ENCODE data around the gene LSAMP. TPM values are rescaled to one million over a fixed set of nuclear protein-coding genes. Genes with fewer than 3 reads are reported as not detected.

The LSAMP gene
- total RNA-seq, 1 experiment from 2014 or later: 10.1 TPM

DNA sequence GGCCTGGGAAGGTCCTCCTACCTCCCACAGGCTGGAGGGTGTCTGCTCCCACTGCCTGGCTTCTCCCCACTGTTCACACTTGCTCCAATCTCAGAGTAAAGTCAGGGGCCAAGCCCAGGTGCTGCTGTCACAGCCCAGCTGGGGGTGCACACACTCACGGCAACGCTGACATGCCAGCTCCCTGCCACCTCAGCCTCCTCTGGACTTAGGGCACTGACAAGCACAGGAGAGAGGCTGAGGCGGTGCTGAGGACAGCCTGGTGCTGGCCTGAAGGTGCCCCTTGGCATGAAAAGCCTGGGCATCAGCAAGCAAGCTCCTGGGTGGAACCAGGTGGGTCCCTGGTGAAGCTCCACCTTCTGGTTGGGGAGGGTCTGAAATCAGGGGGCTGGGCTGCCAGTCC, 53.0 kb downstream of the LSAMP start:
- POLR2A ChIA-PET (ENCODE audit: low non-redundant PET): no interaction called here

DNA sequence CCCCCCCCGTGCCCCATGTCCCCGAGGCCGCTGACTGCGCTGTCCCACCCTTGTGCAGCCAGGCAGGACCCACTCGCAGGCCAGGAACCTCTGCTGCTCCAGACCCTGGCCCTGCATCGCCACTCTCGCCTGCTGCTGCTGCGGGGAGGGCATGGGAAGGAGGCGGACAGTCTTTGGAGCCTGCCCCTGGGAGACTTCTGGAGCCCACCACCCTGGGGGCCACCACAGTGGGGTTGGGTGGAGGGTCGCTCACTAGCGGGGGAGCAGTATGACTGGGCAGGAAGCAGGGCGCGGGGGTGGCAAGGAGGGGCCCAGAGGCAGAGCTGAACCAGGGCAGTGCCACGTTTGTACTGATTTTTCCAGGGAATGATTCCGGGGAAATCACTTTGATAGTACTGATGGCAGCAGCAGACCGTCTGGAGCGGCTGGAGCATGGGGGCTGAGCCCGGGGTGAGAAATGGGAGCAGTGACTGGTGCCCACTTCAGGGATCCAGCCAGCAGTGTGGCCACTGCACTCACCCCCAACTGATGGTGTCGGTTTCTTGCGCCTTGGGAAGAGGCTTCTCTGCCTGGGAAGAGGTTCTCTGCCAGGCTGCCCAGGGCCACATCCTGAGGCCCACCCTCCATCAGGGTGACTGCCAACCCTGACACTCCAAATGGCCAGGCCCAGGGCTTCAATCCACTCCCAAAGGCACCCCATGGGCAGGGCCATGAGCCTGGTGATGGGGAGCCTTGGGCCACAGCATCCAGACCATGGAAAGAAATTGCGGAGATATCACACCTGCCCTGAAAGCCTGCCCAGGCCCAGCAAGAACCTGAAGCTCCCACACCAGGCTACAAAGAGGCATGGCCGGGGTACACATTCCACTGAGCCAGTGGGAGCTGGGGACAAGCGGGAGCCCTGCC, 53.7 kb downstream of the LSAMP start:
- Histone ChIP-seq H3K36me3 (ENCODE audit: insufficient read depth, low read length, poor library complexity, severe bottlenecking) (no peaks in the 10 kb centered on the region), H3K27me3 (replicated peaks; ENCODE audit: insufficient read depth, low read depth, low read length, poor library complexity) (no peaks in the 10 kb centered on the region), H3K9me3 (ENCODE audit: low read depth, low read length, poor library complexity, severe bottlenecking) (no peaks in the 10 kb centered on the region), H3K4me1 (ENCODE audit: insufficient read depth, low read length, poor library complexity, severe bottlenecking) (no peaks in the 10 kb centered on the region), H3K4me3 (ENCODE audit: low read depth, low read length, poor library complexity, severe bottlenecking) (no peak overlapping the region), H3K27ac (ENCODE audit: low read depth, low read length, poor library complexity, severe bottlenecking) (no peak overlapping the region)
- BruUV-seq (replicated peaks): no TSS peak
- CTCF ChIA-PET: no interaction called here
- POLR2A ChIA-PET (ENCODE audit: low non-redundant PET): no interaction called here
- no peak for TF ChIP-seq EZH2 (IDR thresholded peaks at IDR 0.05; ENCODE audit: borderline replicate concordance, low read depth, low read length, poor library complexity, severe bottlenecking)
- TF ChIP-seq, protein P1, sequence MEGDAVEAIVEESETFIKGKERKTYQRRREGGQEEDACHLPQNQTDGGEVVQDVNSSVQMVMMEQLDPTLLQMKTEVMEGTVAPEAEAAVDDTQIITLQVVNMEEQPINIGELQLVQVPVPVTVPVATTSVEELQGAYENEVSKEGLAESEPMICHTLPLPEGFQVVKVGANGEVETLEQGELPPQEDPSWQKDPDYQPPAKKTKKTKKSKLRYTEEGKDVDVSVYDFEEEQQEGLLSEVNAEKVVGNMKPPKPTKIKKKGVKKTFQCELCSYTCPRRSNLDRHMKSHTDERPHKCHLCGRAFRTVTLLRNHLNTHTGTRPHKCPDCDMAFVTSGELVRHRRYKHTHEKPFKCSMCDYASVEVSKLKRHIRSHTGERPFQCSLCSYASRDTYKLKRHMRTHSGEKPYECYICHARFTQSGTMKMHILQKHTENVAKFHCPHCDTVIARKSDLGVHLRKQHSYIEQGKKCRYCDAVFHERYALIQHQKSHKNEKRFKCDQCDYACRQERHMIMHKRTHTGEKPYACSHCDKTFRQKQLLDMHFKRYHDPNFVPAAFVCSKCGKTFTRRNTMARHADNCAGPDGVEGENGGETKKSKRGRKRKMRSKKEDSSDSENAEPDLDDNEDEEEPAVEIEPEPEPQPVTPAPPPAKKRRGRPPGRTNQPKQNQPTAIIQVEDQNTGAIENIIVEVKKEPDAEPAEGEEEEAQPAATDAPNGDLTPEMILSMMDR (conservative IDR thresholded peaks at IDR 0.05; ENCODE audit: low read depth, low read length): no peak
- intact Hi-C loops (cut with micrococcal nuclease; ENCODE audit: unreplicated experiment): no loop called here
- DNase-seq (ENCODE audit: low spot score): no peak

More for the DNA sequence above, 53.0 kb downstream of the LSAMP start:
- no peaks in the 10 kb centered on the region for H3K36me3 ChIP-seq (ENCODE audit: insufficient read depth, low read length, poor library complexity, severe bottlenecking)
- CTCF ChIA-PET: no interaction called here
- no TSS peak for BruUV-seq (replicated peaks)
- H3K4me1 ChIP-seq (ENCODE audit: insufficient read depth, low read length, poor library complexity, severe bottlenecking): no peaks in the 10 kb centered on the region
- H3K4me3 ChIP-seq (ENCODE audit: low read depth, low read length, poor library complexity, severe bottlenecking): no peak overlapping the region
- TF ChIP-seq, protein P1 (conservative IDR thresholded peaks at IDR 0.05; ENCODE audit: low read depth, low read length): no peak
- TF ChIP-seq EZH2 (IDR thresholded peaks at IDR 0.05; ENCODE audit: borderline replicate concordance, low read depth, low read length, poor library complexity, severe bottlenecking): no peak
- DNase-seq (ENCODE audit: low spot score): no peak
- no peaks in the 10 kb centered on the region for H3K27me3 ChIP-seq (replicated peaks; ENCODE audit: insufficient read depth, low read depth, low read length, poor library complexity)
- intact Hi-C loops (cut with micrococcal nuclease; ENCODE audit: unreplicated experiment): no loop called here
- H3K9me3 ChIP-seq (ENCODE audit: low read depth, low read length, poor library complexity, severe bottlenecking): no peaks in the 10 kb centered on the region
- H3K27ac ChIP-seq (ENCODE audit: low read depth, low read length, poor library complexity, severe bottlenecking): no peak overlapping the region

DNA sequence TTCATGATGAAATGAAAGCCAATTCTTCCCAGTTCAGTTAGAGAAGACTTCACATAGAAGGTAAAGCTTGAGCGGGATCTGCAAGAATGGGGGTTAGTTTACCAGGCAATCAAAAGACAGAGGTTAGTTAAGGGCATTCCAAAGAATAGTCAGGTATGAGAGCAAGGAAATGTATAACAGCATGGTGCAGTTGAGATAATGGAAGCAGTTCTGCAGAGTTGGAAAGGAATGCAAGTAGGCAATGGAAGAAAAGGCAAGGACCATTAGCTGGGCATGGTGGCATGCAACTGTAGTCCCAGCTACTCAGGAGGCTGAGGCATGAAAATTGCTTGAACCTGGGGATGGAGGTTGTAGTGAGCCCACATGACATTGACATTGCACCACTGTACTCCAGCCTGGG, 55.0 kb downstream of the LSAMP start:
- ChIA-PET POLR2A (ENCODE audit: low non-redundant PET) (no interaction called here), CTCF (interaction anchor here (0.7 kb wide), 1 partner anchor 10 kb away, joined by 17 read pairs; no protein-coding TSS in a partner anchor)
- no peak for DNase-seq (ENCODE audit: low spot score)
- Histone ChIP-seq H3K27ac (ENCODE audit: low read depth, low read length, poor library complexity, severe bottlenecking) (no peak overlapping the region), H3K36me3 (ENCODE audit: insufficient read depth, low read length, poor library complexity, severe bottlenecking) (no peaks in the 10 kb centered on the region), H3K27me3 (replicated peaks; ENCODE audit: insufficient read depth, low read depth, low read length, poor library complexity) (no peaks in the 10 kb centered on the region), H3K9me3 (ENCODE audit: low read depth, low read length, poor library complexity, severe bottlenecking) (no peaks in the 10 kb centered on the region), H3K4me1 (ENCODE audit: insufficient read depth, low read length, poor library complexity, severe bottlenecking) (no peaks in the 10 kb centered on the region), H3K4me3 (ENCODE audit: low read depth, low read length, poor library complexity, severe bottlenecking) (no peak overlapping the region)
- intact Hi-C loops (cut with micrococcal nuclease; ENCODE audit: unreplicated experiment): no loop called here
- BruUV-seq (replicated peaks): no TSS peak
- TF ChIP-seq EZH2 (IDR thresholded peaks at IDR 0.05; ENCODE audit: borderline replicate concordance, low read depth, low read length, poor library complexity, severe bottlenecking): no peak
- TF ChIP-seq, protein P1 (conservative IDR thresholded peaks at IDR 0.05; ENCODE audit: low read depth, low read length): no peak

Measured in A673 (cell line).